ENCODE measurements around the gene TMOD2.
A peak's percentile ranks its signal among the peaks of the same experiment; 100 is the strongest.

Gene TMOD2

DNA sequence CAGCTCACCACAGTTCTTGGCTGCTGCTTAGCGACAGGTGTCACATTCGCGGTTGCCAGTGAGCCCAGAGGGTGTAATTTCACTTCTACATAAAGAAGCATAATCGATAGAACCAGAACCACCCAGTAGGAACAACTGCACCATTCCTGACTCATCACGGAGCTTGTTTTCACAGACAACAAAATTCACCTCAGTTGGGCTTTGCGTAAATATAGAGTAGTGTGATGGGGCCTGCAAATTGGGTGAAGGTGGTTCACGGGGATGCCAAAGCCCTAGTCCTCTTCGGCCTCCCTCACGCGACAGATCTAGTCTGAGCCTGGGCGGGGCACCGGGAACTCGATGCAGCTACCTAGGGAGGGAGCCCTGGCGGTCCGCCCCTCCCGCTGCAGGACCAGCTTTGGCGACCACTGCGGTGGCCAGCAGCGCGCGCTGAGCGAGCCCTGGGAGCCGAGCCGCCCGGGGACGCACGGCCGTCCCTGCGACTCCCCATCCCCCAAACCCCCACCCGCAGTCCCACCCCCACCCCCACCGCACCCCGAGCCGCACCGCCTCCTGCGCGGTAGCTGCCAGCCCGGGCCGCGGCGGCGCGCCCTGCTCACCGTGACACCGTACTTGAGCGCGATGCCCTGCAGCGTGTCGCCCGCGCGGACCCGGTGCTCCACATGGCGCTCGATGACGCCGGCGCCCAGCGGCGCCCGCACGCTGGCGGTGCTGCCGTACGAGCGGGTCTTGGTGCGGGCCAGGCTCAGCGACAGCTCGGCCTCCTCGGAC lies 14.5 kb upstream of the TMOD2 start:
- DNase-seq = peak; percentile 42

DNA sequence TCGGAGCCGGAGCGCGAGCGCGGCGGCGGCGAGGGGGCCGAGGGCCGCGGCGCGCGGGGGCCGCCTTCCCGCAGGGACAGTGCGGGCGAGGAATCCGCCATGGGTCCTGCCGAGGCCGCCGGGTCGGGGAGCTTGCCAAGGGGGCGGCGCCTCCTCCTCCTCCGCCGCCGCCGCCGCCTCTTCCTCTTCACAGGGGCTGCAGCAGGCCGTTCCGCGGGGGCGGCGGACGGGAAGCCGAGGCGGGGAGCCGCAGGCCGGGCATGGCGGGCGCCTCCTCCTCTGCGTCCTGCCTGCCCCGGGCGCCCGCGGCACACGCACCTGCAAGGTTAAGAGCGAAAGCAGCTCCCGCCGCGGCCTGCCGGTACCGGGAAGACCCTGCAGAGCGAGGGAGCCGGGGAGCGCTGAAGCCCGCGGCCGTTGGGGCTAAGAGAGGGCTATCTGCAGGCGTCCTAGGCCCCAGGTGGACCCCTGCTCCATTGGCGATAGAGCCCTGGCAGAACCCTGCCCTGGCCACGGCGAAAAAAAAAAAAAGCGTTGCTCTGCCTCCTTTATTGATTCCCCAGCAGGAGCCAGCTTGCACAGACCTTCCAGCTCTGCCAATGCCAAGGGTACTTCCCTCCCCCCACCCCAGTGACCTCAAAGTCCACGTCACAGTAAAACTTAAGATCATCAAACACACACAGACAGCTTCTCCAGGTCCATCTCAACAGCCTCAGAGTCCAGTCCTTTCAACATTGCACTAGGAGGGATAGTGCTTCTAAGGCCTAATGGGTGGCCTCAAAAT lies 13.7 kb upstream of the TMOD2 start, which contains the start of gene LYSMD2:
TSS of gene LYSMD2 (minus strand) at position 134 of the 784 bp plus-strand sequence. CDS start at position 101, 33 bp downstream.
- peak; percentile 82 for DNase-seq

DNA sequence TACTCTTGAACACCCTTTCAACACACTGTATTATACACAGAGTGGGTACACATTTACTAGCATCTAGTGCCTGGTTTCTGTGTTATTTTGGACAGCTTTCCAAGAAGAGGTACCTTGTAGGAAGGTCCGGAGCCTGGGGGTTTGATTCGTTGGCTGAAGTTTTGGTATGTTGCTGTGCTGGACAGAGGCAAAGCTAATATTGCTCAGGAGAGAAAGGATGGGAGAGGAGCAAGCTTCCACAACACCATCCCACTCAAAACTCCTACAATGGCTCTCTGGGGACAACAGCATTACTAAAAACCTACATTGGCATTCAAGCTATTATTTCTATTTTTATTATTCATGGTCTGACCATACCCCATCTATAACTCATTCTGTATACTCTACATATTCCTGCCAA lies 12.8 kb upstream of the TMOD2 start:
- DNase-seq = no peak

DNA sequence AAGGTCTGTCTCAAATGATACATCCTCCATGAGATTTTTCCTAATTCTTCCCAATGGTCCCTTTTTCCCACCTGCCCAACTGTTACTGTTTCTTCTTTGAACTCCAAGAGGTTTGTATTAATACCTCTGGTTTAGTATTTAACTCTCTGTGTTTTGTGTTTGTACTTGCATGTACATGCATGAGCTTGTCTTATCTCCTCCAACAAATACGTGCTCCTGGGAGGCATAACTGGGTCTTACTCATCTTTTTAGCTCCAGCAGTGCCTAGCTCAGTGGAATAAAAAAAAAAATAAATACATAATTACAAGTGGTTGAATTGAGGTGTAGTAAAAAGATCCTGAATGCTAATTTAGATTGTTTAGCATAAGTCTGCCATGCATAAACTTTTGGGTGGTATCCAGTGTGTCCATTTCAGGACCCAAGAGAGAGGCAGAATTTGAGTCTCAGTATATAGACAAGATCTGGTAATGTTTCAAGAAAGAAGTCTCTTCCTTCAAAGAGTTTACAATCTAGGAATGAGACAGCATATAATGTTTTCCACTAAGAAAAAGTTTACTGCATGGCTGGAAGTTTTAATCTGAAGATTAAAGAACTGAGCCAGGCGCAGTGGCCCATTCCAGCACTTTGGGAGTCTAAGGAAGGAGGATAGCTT lies 12.2 kb upstream of the TMOD2 start:
- no peak for DNase-seq

DNA sequence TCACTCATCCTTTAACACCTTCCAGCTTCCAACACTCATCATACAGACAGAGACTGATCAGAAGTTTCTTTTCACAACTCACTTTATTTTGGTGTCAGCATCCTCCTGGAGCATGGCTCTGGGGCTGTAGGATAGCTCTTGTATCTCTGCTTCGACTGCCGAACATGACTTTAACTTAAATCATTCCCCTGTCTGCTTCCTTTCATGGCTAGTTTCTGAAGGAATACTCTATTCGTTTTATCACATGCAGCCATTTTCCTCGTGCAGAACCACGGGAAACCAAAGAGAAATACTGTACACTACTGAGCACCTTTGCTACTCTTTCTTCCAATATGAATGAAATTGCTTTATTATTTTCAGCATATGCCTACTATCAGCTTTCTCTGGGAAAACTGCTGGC lies 2.1 kb upstream of the TMOD2 start:
- DNase-seq = no peak

DNA sequence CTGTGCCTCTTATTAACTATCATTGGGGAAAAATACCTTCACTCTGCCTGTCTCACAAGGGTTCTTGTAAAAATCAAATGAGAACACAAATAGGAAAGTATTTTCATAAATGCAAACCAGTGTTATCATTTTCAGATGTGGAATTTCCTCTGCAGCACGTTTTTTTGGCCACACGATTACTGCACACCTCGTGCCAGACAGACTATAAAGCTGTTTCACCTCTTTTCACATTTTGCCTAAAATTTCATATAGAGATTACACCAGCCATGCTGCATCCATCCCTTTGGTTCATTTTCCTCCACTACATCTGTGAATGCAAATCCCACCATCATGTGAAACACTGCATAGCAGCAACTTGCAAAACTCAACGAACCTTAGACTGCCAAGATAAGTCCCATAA lies 1.2 kb upstream of the TMOD2 start:
- DNase-seq = no peak

DNA sequence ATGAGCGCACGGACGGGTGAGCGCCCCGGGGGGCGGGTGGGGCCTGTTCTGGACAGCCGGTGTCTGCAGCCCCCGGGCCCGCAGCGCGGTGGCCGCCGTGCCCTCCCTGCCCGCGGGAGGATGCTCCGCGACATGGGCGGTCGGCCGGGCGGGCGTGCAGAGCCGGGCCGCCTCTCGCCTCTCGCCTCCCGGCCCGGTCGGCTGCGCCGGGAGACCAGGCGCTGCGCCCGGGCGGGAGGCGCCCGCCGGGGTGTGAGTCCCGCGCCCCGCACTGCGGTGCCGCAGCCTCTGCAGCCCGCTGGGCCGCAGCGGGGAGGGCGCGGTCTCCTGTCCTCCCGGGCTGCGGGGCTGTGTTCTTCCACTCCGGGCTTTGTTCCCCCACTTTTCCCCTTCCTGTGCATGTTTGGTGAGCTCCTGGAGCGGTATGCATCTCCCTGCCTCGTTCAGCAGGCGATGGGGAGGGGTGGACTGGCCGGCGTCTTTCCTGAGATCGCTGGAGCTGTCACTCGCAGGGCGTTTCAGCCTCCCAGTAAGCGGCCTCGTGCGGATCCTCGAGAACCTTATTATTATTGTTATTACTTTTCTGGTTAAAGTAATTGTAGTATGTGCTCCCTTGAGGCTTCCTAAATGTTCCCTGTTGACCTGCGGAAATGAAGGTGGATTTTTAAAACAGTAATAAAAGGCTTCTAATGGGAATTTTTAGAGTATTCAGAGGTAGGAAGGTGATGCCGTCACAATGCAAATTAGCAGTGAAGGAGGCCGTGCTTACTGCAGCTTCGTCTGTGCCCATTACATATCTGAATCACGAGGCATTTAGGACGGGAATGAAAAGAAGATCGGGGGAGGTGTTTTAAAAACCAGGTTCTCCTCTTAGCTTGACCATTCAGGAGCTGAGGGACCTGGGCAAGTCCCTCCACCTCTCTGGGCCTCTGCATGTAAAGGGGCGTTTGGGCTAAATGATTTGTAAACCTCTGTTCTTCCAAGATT lies 593 bp downstream of the TMOD2 start:
- peak; percentile 49 for DNase-seq

DNA sequence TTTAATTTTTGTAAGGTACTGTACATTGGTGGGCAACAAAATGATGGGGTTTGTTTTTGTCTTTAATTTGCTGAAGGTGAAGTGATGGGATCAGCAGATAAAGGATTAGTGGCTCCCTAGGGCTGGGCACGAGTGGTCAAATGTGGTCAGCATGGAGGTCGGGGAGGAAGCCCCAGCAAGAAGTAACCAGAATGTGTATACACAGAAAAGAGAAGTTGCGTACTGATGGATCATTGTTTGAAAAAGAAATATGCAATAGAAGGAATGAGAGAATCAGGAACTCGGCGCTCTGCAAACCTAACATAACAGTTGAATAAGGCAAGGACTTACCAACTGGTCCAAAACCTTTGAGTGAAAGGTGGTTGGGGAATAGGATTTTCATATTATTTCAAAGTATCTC lies 1.5 kb downstream of the TMOD2 start:
- DNase-seq = no peak

DNA sequence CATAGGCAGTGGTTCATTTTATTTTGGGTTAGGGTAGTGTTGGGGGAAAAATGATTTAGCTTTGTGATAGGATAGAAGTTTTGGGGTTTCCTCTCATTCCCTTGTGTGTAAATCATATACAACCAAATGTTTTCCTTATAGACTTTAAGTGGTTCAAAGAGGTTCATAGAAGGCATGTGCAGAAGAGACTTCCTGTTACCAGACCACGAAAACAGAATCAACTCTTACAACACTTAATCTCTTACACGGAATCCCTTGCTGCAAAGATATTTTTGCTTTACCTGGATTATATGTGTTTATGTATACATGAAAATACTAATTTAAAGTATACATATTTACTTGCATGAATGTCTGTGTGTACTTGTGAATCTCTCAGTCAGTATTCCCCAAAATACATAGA lies 2.9 kb downstream of the TMOD2 start:
- no peak for DNase-seq

DNA sequence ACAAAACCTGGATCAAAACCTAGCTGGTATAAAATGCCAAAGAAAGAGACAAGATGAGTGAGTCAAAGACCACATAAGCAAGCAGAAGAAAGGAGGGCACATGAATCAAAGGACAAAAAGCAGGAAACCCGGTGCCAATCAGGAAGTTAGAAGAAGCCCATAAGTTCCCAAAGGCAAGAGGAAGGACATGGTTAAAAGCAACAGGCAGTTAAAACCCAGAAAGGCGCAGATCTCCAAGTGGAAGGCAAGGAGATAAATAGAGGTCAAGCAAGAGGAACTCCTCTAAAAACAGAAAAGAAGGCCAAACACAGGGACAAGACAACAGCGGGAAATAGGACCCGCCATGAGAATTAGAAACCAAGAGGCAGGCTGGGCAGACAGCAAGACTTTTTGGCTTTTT lies 4.4 kb downstream of the TMOD2 start:
- DNase-seq = no peak

DNA sequence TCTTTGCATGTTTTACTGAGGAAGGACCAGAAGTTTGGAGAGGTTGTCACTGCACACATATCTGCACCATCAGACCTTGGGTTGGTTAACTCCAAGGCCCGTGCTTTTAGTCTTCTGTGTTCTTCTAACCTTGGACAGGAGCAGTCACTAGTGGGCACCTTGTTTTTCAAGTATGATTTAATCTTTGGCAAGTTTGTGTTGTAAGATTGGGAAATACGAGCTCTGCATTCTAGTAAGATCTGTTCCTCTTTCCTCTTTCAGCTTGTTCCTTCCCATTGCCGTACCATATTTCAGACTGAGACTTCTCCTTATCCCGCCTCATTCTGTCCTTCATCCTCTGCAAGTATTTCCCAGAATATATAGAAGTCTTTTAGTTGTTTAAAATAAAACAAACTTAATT lies 5.1 kb downstream of the TMOD2 start:
- no peak for DNase-seq

DNA sequence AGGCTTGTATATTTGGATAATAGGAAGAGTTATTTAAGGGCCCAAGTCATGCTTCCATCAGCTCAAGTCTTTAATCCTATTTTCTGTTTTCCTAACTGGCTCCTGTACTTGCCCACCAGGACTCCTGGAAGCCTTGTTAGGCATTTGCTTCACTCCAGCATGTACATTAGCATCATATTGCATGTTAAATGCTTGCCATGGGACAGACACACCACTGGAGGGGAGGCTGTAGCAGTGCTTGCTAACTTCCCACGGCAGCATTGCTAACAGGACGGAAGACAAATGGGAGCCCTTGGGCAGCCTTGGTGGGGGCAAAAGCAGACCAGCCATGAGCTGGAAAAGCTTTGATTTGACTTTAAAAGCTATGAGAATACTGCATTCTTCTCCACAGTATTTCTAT lies 6.1 kb downstream of the TMOD2 start:
- DNase-seq = no peak

DNA sequence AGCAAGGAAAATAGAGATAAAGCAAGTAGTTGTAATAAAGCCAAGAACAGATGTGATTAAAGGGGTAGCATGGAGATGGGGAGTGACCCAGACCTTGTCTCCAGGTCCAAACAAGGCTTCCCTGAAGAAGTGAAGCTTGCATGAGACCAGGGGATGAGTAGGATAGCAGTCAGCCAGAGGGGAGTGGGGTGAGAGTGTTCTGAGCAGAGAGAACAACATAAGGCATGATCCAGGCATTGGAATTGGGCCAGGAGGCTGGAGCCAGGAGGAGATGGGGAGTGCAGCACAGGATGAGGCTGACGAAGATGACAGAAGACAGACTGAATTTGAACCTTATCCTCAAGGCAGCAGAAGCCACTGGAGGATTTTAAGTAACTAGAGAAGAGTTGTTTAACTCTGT lies 7.2 kb downstream of the TMOD2 start:
- peak; percentile 67 for DNase-seq

DNA sequence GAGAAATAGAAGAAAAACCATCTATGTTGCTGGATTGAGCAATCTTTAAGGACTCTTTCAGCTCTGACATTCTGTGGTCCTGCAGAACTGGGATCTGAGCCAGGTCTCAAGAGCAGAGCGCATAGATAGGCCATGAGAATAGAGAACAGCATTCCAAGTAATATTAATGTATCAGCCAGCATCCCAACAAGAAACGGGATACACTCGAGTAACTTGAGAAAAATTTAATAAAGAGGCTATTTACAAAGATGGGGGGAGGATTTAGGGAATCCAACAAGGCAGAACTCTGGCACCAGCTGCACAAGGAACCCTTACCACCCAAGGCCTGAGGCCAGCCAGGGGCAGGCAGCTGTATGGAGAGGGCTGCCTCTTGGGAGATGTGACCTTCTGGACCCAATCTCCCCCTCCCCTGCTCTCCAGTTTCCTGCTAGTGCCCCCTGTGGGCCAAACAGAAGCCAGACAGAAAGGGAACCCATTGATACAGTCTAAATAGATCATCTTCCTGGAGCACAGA lies 8.2 kb downstream of the TMOD2 start:
- DNase-seq = peak; percentile 42

DNA sequence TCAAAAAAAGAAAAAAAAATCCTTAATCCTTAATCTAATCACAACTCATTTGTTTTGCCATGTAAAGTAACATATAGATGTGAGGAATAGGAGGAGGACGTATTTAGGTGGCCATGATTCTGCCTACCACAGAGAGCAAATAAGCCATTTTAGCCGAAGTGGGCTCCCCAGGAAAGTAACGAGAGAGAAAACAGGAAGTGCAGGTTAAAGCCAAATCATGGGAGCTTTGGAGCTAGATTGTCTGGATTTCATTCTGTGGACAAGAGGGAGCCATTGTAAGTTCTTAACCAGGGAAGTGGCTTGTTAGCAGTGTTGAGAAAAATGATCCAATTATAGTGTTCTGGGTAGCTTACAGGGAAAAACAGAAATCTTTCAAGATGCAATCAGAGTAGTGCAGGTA lies 9.4 kb downstream of the TMOD2 start:
- no peak for DNase-seq

DNA sequence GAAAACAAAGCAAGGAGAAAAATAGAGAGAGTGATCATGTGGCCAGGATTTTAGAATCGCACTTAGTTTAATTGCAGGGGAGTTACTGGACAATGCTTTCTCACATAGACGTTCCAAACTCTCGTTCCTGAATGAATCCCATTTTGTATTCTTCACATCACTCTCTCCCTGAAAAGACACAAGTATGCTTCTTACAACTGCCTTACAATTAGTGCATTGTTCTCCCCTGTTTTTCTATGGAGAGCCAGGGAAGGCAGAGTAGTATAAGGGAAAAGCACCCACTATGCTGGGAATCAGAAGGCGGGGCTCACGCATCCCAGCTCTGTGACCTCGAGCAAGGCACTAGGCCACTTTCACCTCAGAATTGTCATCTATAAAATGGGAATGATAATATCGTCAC lies 14.4 kb downstream of the TMOD2 start:
- no peak for DNase-seq

DNA sequence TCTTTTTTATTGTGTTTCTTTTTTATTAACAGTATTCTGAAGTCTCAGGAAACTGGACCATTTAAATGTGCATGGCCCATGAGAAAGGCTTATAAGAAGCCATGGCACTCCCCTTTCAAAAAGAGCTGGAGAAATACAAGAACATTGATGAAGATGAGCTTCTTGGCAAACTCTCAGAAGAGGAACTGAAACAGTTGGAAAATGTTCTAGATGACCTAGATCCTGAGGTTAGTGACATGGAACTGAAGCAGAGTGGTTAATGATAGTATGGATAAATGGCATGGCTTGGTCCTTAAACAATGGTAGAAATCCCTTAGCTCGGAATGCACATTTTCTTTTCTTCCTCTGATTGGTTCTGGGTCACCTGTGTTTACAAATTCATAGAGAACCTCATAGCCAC lies 14.9 kb downstream of the TMOD2 start:
- DNase-seq = no peak

DNA sequence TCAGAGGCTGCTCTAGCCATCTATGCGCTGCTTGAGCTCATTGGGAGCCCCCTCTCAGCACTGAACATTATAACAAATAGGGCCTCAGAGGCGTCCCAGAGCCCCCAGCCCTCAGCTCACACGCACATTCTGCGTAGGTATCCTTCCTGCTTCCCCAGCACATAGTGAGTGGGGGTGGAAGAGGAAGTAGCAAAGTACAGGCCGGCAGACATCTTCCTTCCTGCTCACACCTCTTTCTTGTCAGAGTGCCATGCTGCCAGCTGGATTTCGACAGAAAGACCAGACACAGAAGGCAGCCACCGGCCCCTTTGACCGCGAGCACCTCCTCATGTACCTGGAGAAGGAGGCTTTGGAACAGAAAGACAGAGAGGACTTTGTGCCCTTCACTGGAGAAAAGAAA lies 16.6 kb downstream of the TMOD2 start:
- DNase-seq = no peak

DNA sequence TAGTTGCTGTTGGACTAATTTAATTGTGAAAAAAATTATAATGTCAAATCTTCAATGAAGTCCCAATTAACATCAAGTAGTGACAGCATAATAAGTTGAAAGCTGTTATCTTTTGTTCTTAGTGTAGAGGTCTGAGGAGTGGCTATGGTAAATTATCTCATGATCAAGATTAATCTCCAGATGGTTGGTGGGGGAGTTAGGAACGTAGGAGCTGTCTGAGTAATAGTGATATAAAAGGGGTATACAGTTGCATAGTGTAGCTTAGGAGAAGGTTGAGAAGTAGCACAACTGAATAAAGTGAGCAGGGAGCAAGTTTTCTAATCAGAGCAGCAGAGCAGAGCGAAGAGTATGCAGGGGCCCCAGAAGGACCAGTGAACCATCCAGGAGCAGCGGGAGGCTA lies 19.5 kb downstream of the TMOD2 start:
- no peak for DNase-seq

DNA sequence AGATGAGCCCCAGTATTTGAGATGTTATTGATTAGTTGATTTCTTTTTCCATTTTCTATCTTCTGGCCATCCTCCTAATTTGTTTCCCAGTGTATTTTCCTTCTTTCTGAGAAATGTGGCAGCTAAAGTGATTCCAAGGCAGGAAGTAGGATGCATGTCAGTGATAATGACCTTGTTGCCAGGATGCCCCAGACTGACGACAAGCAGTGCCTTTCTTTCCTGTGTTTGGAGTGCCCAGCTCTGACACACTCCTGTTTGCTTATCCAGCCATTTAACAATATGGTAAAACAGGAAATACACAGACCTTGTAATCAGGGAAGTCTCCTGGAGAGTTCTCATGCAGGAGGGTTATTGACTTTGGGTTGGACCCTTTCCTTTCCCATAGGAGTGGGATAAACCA lies 20.4 kb downstream of the TMOD2 start:
- DNase-seq = no peak

DNA sequence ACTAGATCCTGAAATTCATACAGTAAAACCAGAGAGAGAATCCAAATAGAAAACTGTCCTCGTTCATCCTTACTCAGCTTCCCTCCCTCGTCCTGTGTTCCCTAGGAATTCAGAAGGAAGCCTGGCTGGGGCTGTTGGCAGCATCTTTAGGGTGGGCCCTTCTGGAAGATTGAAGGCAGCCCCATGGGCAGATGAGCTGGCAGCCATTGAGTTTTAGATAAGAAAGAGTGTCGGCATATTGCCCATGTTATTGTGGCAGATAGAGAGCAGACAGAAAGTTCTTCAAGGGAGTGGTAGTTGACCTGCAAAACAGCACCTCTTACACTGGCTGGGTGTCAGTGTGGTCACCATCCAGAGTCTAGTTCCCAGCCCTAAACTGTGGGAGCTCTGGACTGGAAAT lies 23.5 kb downstream of the TMOD2 start:
- no peak for DNase-seq

Data from left hindlimb (tissue), 1 donor.